WTC11 (cell line): ENCODE results near the gene CCDC68.

Experiments
- KAT7 ChIP-seq: sonication (generic); formaldehyde crosslinking; IDR thresholded peaks from 2 replicates; pipeline ENCODE4 v1.8.1; 2023; ENCODE audit warnings: missing genetic modification reagents, mild to moderate bottlenecking, borderline replicate concordance
- TEAD4 ChIP-seq: sonication (generic); formaldehyde crosslinking; IDR thresholded peaks from 2 replicates; pipeline ENCODE4 v1.8.0; 2022; ENCODE audit warnings: mild to moderate bottlenecking, missing genetic modification reagents
- TF ChIP-seq, protein P1 (sequence below): sonication (generic); formaldehyde crosslinking; conservative IDR thresholded peaks from 2 replicates; pipeline ENCODE4 v1.8.1; 2023; ENCODE audit warnings: mild to moderate bottlenecking, low read depth, missing genetic modification reagents, moderate library complexity

DNA sequence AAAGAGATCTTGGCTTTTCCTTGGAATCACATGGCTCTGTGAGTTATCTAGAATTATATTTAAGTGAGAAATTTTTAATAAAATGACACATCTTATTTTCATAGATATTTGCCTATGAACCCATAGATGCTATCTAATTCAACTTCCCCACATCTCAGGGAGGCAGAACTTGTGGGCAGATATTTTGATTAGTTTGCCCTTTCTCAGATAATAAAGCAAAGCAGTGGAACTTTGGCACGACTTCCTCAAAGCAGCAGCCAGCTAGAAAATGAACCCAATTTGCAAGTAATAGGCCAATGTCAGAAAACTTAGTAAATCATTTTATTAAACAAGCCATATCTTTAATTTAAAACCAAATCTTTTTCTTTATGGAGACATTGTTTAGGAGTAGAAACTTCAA, 98.3 kb downstream of the CCDC68 start:
- no peak for TF ChIP-seq TEAD4 (CRISPR knock-in tag)
- TF ChIP-seq, protein P1, sequence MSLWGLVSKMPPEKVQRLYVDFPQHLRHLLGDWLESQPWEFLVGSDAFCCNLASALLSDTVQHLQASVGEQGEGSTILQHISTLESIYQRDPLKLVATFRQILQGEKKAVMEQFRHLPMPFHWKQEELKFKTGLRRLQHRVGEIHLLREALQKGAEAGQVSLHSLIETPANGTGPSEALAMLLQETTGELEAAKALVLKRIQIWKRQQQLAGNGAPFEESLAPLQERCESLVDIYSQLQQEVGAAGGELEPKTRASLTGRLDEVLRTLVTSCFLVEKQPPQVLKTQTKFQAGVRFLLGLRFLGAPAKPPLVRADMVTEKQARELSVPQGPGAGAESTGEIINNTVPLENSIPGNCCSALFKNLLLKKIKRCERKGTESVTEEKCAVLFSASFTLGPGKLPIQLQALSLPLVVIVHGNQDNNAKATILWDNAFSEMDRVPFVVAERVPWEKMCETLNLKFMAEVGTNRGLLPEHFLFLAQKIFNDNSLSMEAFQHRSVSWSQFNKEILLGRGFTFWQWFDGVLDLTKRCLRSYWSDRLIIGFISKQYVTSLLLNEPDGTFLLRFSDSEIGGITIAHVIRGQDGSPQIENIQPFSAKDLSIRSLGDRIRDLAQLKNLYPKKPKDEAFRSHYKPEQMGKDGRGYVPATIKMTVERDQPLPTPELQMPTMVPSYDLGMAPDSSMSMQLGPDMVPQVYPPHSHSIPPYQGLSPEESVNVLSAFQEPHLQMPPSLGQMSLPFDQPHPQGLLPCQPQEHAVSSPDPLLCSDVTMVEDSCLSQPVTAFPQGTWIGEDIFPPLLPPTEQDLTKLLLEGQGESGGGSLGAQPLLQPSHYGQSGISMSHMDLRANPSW, result no peak
- TF ChIP-seq KAT7 (CRISPR knock-in tag), result no peak
